HG03457 (cell line): ENCODE results near the gene ARF5.

Experiments
- ATAC-seq: cut with Tn5 transposase; IDR thresholded peaks from one replicate; pipeline ENCODE4 v1.9.1; 2021; ENCODE audit warnings: moderate number of reproducible peaks; ENCODE audit not compliant: unreplicated experiment

The ARF5 gene

GRCh38 chr7:127587663-127588018 is 570 bp upstream of the ARF5 start:
- no peak for ATAC-seq

GRCh38 chr7:127588697-127589482 is 679 bp downstream of the ARF5 start:
- ATAC-seq: no peak

GRCh38 chr7:127589896-127590295 is 1.7 kb downstream of the ARF5 start:
- ATAC-seq: no peak

GRCh38 chr7:127591189-127591588 is 3.0 kb downstream of the ARF5 start:
- ATAC-seq: no peak

- ATAC-seq: no peak
Observed at GRCh38 chr7:127591591-127591990, 3.4 kb downstream of the ARF5 start.

GRCh38 chr7:127592550-127592949 is 4.3 kb downstream of the ARF5 start:
- ATAC-seq: no peak

GRCh38 chr7:127594490-127594889 is 6.3 kb downstream of the ARF5 start:
- no peak for ATAC-seq

- no peak for ATAC-seq
Observed at GRCh38 chr7:127595737-127596136, 7.5 kb downstream of the ARF5 start.

- no peak for ATAC-seq
Observed at GRCh38 chr7:127598318-127598717, 10.1 kb downstream of the ARF5 start.

- ATAC-seq: no peak
Observed at GRCh38 chr7:127600885-127601284, 12.7 kb downstream of the ARF5 start.

GRCh38 chr7:127608446-127608845 is 20.2 kb downstream of the ARF5 start:
- no peak for ATAC-seq

- no peak for ATAC-seq
Observed at GRCh38 chr7:127609297-127609696, 21.1 kb downstream of the ARF5 start.

GRCh38 chr7:127612263-127612662 is 24.1 kb downstream of the ARF5 start:
- no peak for ATAC-seq

- no peak for ATAC-seq
Observed at GRCh38 chr7:127616724-127617123, 28.5 kb downstream of the ARF5 start.

GRCh38 chr7:127618042-127618441 is 29.8 kb downstream of the ARF5 start, which contains the start of gene PAX4:
Gene PAX4 (minus strand): TSS chr7:127618142. CDS start chr7:127615928, 2,214 bp downstream.
- no peak for ATAC-seq

- no peak for ATAC-seq
Observed at GRCh38 chr7:127618775-127619174, 30.6 kb downstream of the ARF5 start.

GRCh38 chr7:127619681-127620405 is 31.6 kb downstream of the ARF5 start:
- no peak for ATAC-seq

- no peak for ATAC-seq
Observed at GRCh38 chr7:127620406-127621233, 32.4 kb downstream of the ARF5 start.

GRCh38 chr7:127625331-127625730 is 37.1 kb downstream of the ARF5 start:
- no peak for ATAC-seq

- ATAC-seq: no peak
Observed at GRCh38 chr7:127628445-127628844, 40.2 kb downstream of the ARF5 start.

- peak; percentile 48 for ATAC-seq
Observed at GRCh38 chr7:127629268-127629854, 41.1 kb downstream of the ARF5 start.
